Measurements from ENCODE around the gene B3GNT7. TPM values are rescaled to one million over a fixed set of nuclear protein-coding genes. Genes with fewer than 3 reads are reported as not detected.
"Not testable (repeated sequence)": the region's sequence is repeated elsewhere in the genome, so short reads cannot be mapped to it uniquely, and the experiment has no call there.

B3GNT7 gene
- total RNA-seq, 2 donors from 2014 or later, result 8.6 to 22.1 TPM

DNA sequence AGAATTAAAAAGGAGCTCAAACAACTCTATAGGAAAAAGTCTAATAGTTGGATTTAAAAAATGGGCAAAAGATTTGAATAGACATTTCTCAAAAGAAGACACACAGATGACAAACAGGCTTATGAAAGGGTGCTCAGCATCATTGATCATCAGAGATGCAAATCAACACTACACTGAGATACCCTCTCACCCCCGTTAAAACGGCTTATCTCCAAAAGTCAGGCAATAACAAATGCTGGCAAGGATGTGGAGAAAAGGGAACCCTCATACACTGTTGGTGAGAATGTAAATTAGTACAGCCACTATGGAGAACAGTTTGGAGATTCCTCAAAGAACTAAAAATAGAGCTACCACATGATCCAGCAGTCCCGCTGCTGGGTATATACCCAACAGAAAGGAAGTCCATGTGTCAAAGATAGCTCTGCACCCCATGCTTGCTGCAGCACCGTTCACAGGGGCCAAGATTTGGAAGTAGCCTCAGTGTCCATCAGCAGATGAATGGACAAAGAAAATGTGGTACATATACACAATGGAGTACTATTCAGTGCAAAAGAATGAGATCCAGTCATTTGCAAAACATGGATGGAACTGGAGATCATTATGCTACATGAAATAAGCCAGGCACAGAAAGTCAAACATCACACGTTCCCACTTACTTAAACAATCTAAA lies 46.7 kb upstream of the B3GNT7 start:
- Histone ChIP-seq H3K27ac (no peak overlapping the region), H3K9me3 (no peaks in the 10 kb centered on the region), H3K36me3 (replicated peaks in 1 of 2; ENCODE audit: insufficient read depth in 1 of 2, low read depth in 2 of 2) (no peaks in the 10 kb centered on the region), H3K4me1 (peaks cover 16% of the 10 kb centered on the region), H3K27me3 (no peaks in the 10 kb centered on the region), H3K4me3 (no peak overlapping the region)
- no peak for DNase-seq
- intact Hi-C loops (cut with DNase I), result no loop called here
- no peak for ATAC-seq
- peak in 2 of 3 donors; percentile 5 to 49 for TF ChIP-seq POLR2A (IDR thresholded peaks at IDR 0.05)
- TF ChIP-seq, protein P1, sequence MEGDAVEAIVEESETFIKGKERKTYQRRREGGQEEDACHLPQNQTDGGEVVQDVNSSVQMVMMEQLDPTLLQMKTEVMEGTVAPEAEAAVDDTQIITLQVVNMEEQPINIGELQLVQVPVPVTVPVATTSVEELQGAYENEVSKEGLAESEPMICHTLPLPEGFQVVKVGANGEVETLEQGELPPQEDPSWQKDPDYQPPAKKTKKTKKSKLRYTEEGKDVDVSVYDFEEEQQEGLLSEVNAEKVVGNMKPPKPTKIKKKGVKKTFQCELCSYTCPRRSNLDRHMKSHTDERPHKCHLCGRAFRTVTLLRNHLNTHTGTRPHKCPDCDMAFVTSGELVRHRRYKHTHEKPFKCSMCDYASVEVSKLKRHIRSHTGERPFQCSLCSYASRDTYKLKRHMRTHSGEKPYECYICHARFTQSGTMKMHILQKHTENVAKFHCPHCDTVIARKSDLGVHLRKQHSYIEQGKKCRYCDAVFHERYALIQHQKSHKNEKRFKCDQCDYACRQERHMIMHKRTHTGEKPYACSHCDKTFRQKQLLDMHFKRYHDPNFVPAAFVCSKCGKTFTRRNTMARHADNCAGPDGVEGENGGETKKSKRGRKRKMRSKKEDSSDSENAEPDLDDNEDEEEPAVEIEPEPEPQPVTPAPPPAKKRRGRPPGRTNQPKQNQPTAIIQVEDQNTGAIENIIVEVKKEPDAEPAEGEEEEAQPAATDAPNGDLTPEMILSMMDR (IDR thresholded peaks at IDR 0.05), result no peak
- 57 to 76% methylated on average over 5 of the region's 5 CpGs for WGBS, 2 donors

DNA sequence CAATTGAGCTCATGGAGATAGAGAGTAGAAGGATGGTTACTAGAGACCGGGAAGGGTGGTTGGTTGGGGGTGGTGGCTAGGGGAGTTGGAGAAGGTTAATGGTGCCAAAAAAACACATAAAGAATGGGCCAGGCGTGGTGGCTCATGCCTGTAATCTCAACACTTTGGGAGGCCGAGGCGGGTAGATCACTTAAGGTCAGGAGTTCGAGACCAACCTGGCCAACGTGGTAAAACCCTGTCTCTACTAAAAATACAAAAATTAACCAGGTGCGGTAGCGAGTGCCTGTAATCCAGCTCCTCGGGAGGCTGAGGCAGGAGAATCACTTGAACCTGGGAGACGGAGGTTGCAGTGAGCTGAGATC lies 46.2 kb upstream of the B3GNT7 start:
- H3K9me3 ChIP-seq; H3K4me3 ChIP-seq; H3K36me3 ChIP-seq (replicated peaks in 1 of 2; ENCODE audit: insufficient read depth in 1 of 2, low read depth in 2 of 2); intact Hi-C loops (cut with DNase I); H3K27me3 ChIP-seq; ATAC-seq; H3K27ac ChIP-seq; DNase-seq: not testable (repeated sequence)
- 87 to 98% methylated on average over 10 of the region's 10 CpGs for WGBS, 2 donors
- H3K4me1 ChIP-seq, result peaks cover 15% of the 10 kb centered on the region

DNA sequence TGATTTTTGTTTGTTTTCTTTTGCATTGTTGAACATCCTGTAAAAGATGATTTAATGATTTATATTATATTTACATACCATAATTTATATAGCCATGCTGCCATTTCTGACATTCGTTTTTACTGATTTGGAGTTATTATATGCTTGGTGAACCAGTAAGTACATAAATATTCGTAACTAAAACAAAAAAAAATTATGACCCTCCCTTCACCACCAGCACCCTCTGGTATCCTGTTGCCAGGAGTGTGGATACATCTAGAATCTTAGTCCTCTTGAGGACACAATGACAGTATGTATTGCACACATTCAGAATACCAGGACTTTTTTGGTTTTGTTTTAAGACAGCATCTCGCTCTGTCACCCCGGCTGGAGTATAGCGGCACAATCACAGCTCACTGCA lies 43.9 kb upstream of the B3GNT7 start:
- Histone ChIP-seq H3K9me3 (no peaks in the 10 kb centered on the region), H3K27me3 (no peaks in the 10 kb centered on the region), H3K4me1 (peaks cover 15% of the 10 kb centered on the region), H3K27ac (no peak overlapping the region), H3K4me3 (no peak overlapping the region), H3K36me3 (replicated peaks in 1 of 2; ENCODE audit: insufficient read depth in 1 of 2, low read depth in 2 of 2) (no peaks in the 10 kb centered on the region)
- TF ChIP-seq, protein P1 (IDR thresholded peaks at IDR 0.05), result no peak
- TF ChIP-seq POLR2A (IDR thresholded peaks at IDR 0.05), result no peak
- DNase-seq (no peak), ATAC-seq (no peak)
- 85 to 88% methylated on average over 5 of the region's 5 CpGs for WGBS, 2 donors
- intact Hi-C loops (cut with DNase I), result no loop called here

DNA sequence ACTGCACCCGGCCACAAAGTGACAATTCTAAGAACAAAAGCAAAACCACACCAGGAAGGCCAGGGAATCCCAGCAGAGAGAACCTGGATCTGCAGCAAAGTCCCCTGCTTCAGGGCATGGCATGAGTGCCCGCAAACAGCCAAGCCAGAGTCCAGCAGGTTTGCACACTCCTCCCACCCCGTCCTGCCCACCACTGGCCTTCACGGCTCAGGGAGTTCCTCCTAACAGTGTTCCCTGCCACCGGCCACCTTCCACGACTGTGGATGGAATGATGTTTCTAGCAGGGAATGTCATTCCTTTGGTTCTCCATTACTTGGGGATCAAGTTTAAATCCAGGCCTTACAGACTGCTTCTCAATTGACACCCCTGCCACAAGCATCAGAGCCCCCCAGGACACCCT lies 42.0 kb upstream of the B3GNT7 start:
- ATAC-seq, result no peak
- Histone ChIP-seq H3K4me1 (peaks cover 10% of the 10 kb centered on the region), H3K27me3 (no peaks in the 10 kb centered on the region), H3K4me3 (no peak overlapping the region), H3K27ac (no peak overlapping the region), H3K9me3 (no peaks in the 10 kb centered on the region), H3K36me3 (replicated peaks in 1 of 2; ENCODE audit: insufficient read depth in 1 of 2, low read depth in 2 of 2) (no peaks in the 10 kb centered on the region)
- DNase-seq, result no peak
- no peak for TF ChIP-seq POLR2A (IDR thresholded peaks at IDR 0.05)
- TF ChIP-seq, protein P1 (IDR thresholded peaks at IDR 0.05), result no peak
- 92 to 93% methylated on average over 5 to 6 of the region's 6 CpGs for WGBS, 2 donors
- intact Hi-C loops (cut with DNase I), result no loop called here

DNA sequence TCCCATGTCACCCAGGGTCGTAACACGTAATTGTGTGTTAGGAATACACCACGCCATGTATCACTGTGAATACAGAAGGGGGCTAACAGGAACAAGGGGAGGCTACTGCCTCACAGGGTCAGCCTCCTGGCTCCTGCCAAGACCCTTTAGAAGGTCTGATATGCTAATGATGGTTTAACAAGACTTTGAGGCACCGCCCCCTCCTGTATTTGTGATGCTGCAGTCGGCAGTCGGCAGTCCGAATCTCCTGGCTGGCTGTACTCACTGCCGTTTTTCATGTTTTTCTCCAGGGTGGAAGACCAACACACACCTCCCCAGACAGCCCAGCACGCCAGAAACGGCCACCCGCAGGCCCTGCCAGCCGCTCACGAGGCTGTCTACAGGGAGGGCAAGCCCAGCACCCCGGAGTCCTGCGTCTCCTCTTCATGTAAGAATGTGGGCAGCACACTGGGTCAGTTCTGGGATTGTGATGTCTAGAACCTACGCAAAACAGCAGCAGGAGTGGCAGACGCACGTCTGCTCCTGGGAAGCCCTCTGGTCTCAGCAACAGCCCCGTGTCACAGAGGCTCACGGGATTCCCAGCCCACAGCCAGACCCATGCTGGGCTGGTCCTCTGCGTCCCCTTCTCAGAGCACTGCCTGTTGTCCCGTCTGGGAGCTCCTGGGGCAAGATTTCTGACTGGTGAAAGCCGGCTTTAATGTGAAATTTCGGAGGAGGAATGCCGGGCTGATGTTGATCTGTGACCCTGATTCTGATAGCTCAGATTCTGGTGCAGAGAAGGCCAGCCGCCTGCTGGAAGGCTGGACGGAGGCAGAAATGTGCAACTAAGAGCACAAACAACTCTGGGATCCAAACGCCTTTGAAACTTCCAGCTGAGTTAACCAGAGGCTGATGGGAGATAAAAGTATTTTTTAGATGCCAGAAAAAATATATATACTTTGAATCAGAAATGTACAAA lies 39.7 kb upstream of the B3GNT7 start:
- WGBS, 2 donors, result 75 to 76% methylated on average over 23 to 28 of the region's 28 CpGs
- TF ChIP-seq, protein P1 (IDR thresholded peaks at IDR 0.05), result peak in 1 of 7 experiments; percentile 6
- TF ChIP-seq POLR2A (IDR thresholded peaks at IDR 0.05), result no peak
- Histone ChIP-seq H3K9me3 (no peaks in the 10 kb centered on the region), H3K36me3 (replicated peaks in 1 of 2; ENCODE audit: insufficient read depth in 1 of 2, low read depth in 2 of 2) (no peaks in the 10 kb centered on the region), H3K4me3 (no peak overlapping the region), H3K27me3 (no peaks in the 10 kb centered on the region), H3K27ac (peak overlapping the region in 1 of 4 donors; percentile 29), H3K4me1 (peaks cover 10% of the 10 kb centered on the region)
- intact Hi-C loops (cut with DNase I), result no loop called here
- ATAC-seq (peak; percentile 22), DNase-seq (no peak)

Data from body of pancreas (tissue), 4 donors.